Astrocyte of the cerebellum (primary cell): ENCODE data around the gene B3GAT1.

Experiments
- DNase-seq: peaks from one replicate; pipeline ENCODE4 v3.0.0-alpha.2; 2011; ENCODE audit warnings: low read depth
- H3K4me3 ChIP-seq: 2 replicates; pipeline ENCODE4 v1.5.1; 2011; ENCODE audit warnings: mild to moderate bottlenecking, low read depth, low read length, moderate library complexity
- CTCF ChIP-seq: IDR thresholded peaks from 2 replicates; pipeline ENCODE4 v1.5.1; 2012; ENCODE audit warnings: low read length, low read depth, moderate library complexity, mild to moderate bottlenecking; ENCODE audit errors: missing control alignments
- in situ Hi-C: cut with HindIII; loops from 2 replicates; pipeline ENCODE4 v1.10.0; 2017; ENCODE audit warnings: low sequenced_read_pairs

B3GAT1 gene

GRCh38 chr11:134387501-134387900, 24.5 kb downstream of the B3GAT1 start:
- in situ Hi-C loops = no loop called here
- no peak overlapping the region for H3K4me3 ChIP-seq
- no peak for TF ChIP-seq CTCF
- no peak for DNase-seq

- no peak overlapping the region for H3K4me3 ChIP-seq
- DNase-seq = no peak
- TF ChIP-seq CTCF = no peak
- in situ Hi-C loops = no loop called here
These were observed 25.1 kb downstream of the B3GAT1 start for GRCh38 chr11:134386945-134387344.

GRCh38 chr11:134385774-134386565, 26.1 kb downstream of the B3GAT1 start:
- in situ Hi-C loops = no loop called here
- no peak for TF ChIP-seq CTCF
- H3K4me3 ChIP-seq = no peak overlapping the region
- DNase-seq = no peak

GRCh38 chr11:134385171-134385570, 26.9 kb downstream of the B3GAT1 start:
- H3K4me3 ChIP-seq = no peak overlapping the region

DNA sequence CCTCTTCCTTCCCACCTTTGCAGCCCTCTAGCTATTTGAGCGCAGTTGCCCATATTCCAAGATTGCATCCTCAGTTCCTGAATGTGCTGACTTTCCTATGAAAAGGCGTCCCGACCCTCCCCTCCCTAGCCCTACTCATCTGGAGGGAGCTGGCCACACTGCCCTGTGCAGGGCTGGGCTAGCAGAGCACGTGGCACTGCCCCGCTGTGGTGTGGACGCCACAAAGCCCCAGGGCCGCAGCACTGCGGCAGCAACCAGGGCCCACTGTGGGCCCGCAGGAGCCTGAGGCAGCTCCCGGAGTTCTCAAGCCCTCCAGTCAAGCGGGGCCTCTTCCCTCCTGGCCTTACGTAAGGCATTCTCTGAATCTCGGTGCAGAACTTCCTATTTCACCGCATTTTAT, 27.6 kb downstream of the B3GAT1 start:
- in situ Hi-C loops = no loop called here
- no peak for TF ChIP-seq CTCF
- no peak overlapping the region for H3K4me3 ChIP-seq
- no peak for DNase-seq

More at GRCh38 chr11:134385171-134385570, 26.9 kb downstream of the B3GAT1 start:
- in situ Hi-C loops = no loop called here
- no peak for DNase-seq
- TF ChIP-seq CTCF = no peak

DNA sequence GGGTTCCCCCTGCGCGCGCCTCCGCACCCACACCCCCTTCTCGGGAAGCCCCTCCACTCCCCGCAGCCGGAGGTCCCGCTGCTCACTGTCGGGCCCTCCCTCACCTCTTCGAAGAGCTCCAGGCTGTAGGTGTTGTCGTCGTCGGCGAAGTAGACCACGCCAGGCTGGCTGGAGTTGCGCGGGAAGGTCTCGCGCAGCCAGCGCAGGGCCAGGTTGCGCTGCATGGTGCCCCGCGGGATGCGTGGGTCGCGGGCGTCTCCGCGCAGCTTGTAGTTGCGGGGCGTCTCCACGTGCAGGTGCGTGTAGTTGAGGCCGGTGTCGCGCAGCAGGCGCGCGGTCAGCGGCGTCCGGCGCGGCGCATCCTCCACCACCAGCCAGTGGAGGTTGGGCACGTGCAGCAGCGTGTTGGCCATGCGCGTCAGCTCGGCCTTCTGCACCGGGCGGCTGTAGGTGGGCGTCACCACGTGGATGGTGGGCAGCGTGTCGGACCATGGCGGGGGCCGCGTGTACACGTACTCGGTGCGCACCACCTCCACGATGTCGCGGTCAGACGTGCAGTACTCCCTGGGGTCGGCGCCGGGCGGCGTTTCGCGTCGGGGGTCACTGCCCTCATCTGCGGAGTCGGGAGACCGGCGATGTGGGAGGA, 28.3 kb downstream of the B3GAT1 start:
- no peak for TF ChIP-seq CTCF
- H3K4me3 ChIP-seq = no peak overlapping the region
- DNase-seq = no peak
- in situ Hi-C loops = no loop called here
